Keratinocyte (primary cell): Measurements from ENCODE around the gene TRIM66. TPM values are rescaled to one million over a fixed set of nuclear protein-coding genes. Genes with fewer than 3 reads are reported as not detected.

Experiments used
- DNase-seq: peaks from one replicate; pipeline ENCODE4 v3.0.0-alpha.2; 2011; ENCODE audit warnings: low read depth, missing footprints, low spot score
- FAIRE-seq: peaks from 2 replicates; lab custom pipeline; 2011; peaks lifted over from hg19 to GRCh38; lab: Jason Lieb, UNC
- H2AFZ ChIP-seq: 2 replicates; pipeline ENCODE4 v1.6.0; 2012; ENCODE audit warnings: low read length, control low read depth, inconsistent platforms; ENCODE audit not compliant: control insufficient read depth
- H3K27ac ChIP-seq: 2 replicates; pipeline ENCODE4 v1.5.1; 2011; ENCODE audit warnings: low read length; ENCODE audit not compliant: control insufficient read depth, insufficient read depth
- H3K27me3 ChIP-seq: 3 replicates; pipeline ENCODE4 v1.6.0; 2011; ENCODE audit warnings: low read length; ENCODE audit not compliant: control insufficient read depth, insufficient read depth; ENCODE audit errors: extremely low read depth
- H3K36me3 ChIP-seq, 2 experiments: 2 replicates in 1 of 2; 3 replicates in 1 of 2; pipeline ENCODE4 v1.5.1; 2011; ENCODE audit warnings: low read length in 2 of 2, mild to moderate bottlenecking in 1 of 2; ENCODE audit not compliant: control insufficient read depth in 2 of 2, insufficient read depth in 2 of 2; ENCODE audit errors: extremely low read depth in 1 of 2
- H3K4me1 ChIP-seq: 3 replicates; pipeline ENCODE4 v1.5.1; 2011; ENCODE audit warnings: low read length; ENCODE audit not compliant: control insufficient read depth, insufficient read depth; ENCODE audit errors: extremely low read depth
- H3K4me2 ChIP-seq: 3 replicates; pipeline ENCODE4 v1.6.0; 2011; ENCODE audit warnings: low read depth, low read length; ENCODE audit not compliant: control insufficient read depth, insufficient read depth; ENCODE audit errors: extremely low read depth
- H3K4me3 ChIP-seq, 3 experiments: fragments of 200-600 bp in 1 of 3; sonication (generic) in 1 of 3; 2 replicates in 2 of 3; 3 replicates in 1 of 3; pipeline ENCODE4 v1.5.1; 2011 to 2016; ENCODE audit warnings: low read length in 3 of 3, mild to moderate bottlenecking in 3 of 3, control low read depth in 2 of 3, inconsistent platforms in 1 of 3, low read depth in 1 of 3, mixed read lengths in 1 of 3, mixed run types in 1 of 3, moderate library complexity in 1 of 3; ENCODE audit not compliant: control insufficient read depth in 2 of 3, insufficient read depth in 2 of 3; ENCODE audit errors: extremely low read depth in 1 of 3
- H3K79me2 ChIP-seq: 2 replicates; pipeline ENCODE4 v1.6.0; 2012; ENCODE audit warnings: low read length; ENCODE audit not compliant: control insufficient read depth, insufficient read depth
- H3K9ac ChIP-seq: 3 replicates; pipeline ENCODE4 v1.6.0; 2011; ENCODE audit warnings: low read length; ENCODE audit not compliant: control insufficient read depth, insufficient read depth; ENCODE audit errors: extremely low read depth
- H3K9me1 ChIP-seq: 3 replicates; pipeline ENCODE4 v1.6.0; 2011; ENCODE audit warnings: low read length; ENCODE audit not compliant: control insufficient read depth, insufficient read depth; ENCODE audit errors: extremely low read depth
- H3K9me3 ChIP-seq: 2 replicates; pipeline ENCODE4 v1.5.1; 2012; ENCODE audit warnings: low read depth, low read length; ENCODE audit not compliant: control insufficient read depth
- H4K20me1 ChIP-seq: 3 replicates; pipeline ENCODE4 v1.6.0; 2011; ENCODE audit warnings: low read length; ENCODE audit not compliant: control insufficient read depth, insufficient read depth; ENCODE audit errors: extremely low read depth
- CTCF ChIP-seq, 3 experiments: IDR thresholded peaks in 1 of 3; conservative IDR thresholded peaks in 1 of 3; optimal IDR thresholded peaks in 1 of 3; 2 replicates in 2 of 3; 3 replicates in 1 of 3; pipeline versions ENCODE3 to v1.5.1; 2011; ENCODE audit warnings: low read length in 3 of 3, mild to moderate bottlenecking in 3 of 3, moderate library complexity in 2 of 3, control low read depth in 1 of 3, inconsistent platforms in 1 of 3; ENCODE audit not compliant: insufficient read depth in 2 of 3; ENCODE audit errors: extremely low read depth in 1 of 3
- EZH2 ChIP-seq: IDR thresholded peaks from one replicate; pipeline ENCODE4 v1.6.1; 2012; ENCODE audit warnings: inconsistent platforms, mild to moderate bottlenecking, low read length, moderate library complexity
- dilution Hi-C: fragments of 300-500 bp; cut with MboI; formaldehyde crosslinking; loops from one replicate; pipeline ENCODE4 v1.7.0; 2020; ENCODE audit warnings: low sequenced_read_pairs; ENCODE audit not compliant: extremely low pct_ligation_motif_present
- polyA plus RNA-seq, 5 experiments: library from polyadenylated mRNA; depleted of rRNA in 3 of 5; stranded (reverse) in 3 of 5; stranded (forward) in 1 of 5; unstranded in 1 of 5; fragments of >200 nt; gene quantifications; 1 replicate in 1 of 5; 2 replicates in 3 of 5; 3 replicates in 1 of 5; pipeline versions ENCODE4 v1.2.1 to v1.2.3, GENCODE V29; 2011 to 2012; ENCODE audit warnings: missing spikeins in 2 of 5, low read depth in 1 of 5, low replicate concordance in 1 of 5

TRIM66 gene
- polyA plus RNA-seq, 1 donor (not counting 4 experiments of a cell fraction or from before 2014, with no cell fraction given): 5.1 TPM

GRCh38 chr11:8712506-8712905, 30.0 kb upstream of the TRIM66 start:
- dilution Hi-C loops: no loop called here

GRCh38 chr11:8711895-8712442, 29.5 kb upstream of the TRIM66 start:
- H3K4me1 ChIP-seq: peaks cover 1% of the 10 kb centered on the region
- H3K9me3 ChIP-seq: no peaks in the 10 kb centered on the region
- H3K9ac ChIP-seq: no peak overlapping the region
- H3K4me3 ChIP-seq: no peak overlapping the region
- no peak overlapping the region for H3K4me2 ChIP-seq
- dilution Hi-C loops: no loop called here
- H3K27ac ChIP-seq: no peak overlapping the region
- peaks cover 36 to 45% of the 10 kb centered on the region in 2 experiments for H3K36me3 ChIP-seq
- H3K79me2 ChIP-seq: no peaks in the 10 kb centered on the region
- H2AFZ ChIP-seq: no peak overlapping the region
- peaks cover 4% of the 10 kb centered on the region for H3K9me1 ChIP-seq
- FAIRE-seq (no peak), DNase-seq (no peak)
- TF ChIP-seq CTCF (optimal IDR thresholded peaks at IDR 0.05 in 1 of 3, IDR thresholded peaks at IDR 0.05 in 1 of 3, conservative IDR thresholded peaks at IDR 0.05 in 1 of 3; ENCODE audit: extremely low read depth in 1 of 3, insufficient read depth in 2 of 3, low read length in 3 of 3) (no peak), EZH2 (no peak)
- H3K27me3 ChIP-seq: no peaks in the 10 kb centered on the region
- no peaks in the 10 kb centered on the region for H4K20me1 ChIP-seq

More at GRCh38 chr11:8712506-8712905, 30.0 kb upstream of the TRIM66 start:
- Histone ChIP-seq H3K79me2 (no peaks in the 10 kb centered on the region), H2AFZ (no peak overlapping the region), H3K4me3 (no peak overlapping the region), H3K9me3 (no peaks in the 10 kb centered on the region), H3K36me3 (peaks cover 34 to 50% of the 10 kb centered on the region in 2 experiments), H4K20me1 (no peaks in the 10 kb centered on the region), H3K4me1 (peaks cover 7% of the 10 kb centered on the region), H3K27ac (no peak overlapping the region), H3K9me1 (peaks cover 4% of the 10 kb centered on the region), H3K4me2 (no peak overlapping the region), H3K27me3 (no peaks in the 10 kb centered on the region), H3K9ac (no peak overlapping the region)
- DNase-seq: no peak
- TF ChIP-seq CTCF (optimal IDR thresholded peaks at IDR 0.05 in 1 of 3, IDR thresholded peaks at IDR 0.05 in 1 of 3, conservative IDR thresholded peaks at IDR 0.05 in 1 of 3; ENCODE audit: extremely low read depth in 1 of 3, insufficient read depth in 2 of 3, low read length in 3 of 3) (no peak), EZH2 (no peak)
- no peak for FAIRE-seq
